ENCODE data around the gene RAI1.
A peak's percentile ranks its signal among the peaks of the same experiment; 100 is the strongest.

The RAI1 gene

GRCh38 chr17:17815062-17815406 is 133.8 kb downstream of the RAI1 start:
- Histone ChIP-seq H3K4me1 (peaks cover 39 to 73% (median 64%) of the 10 kb centered on the region in 10 experiments), H4K20me1 (peaks cover 92 to 100% (median 96%) of the 10 kb centered on the region in 11 experiments), H3K9me3 (replicated peaks in 1 of 11) (no peaks in the 10 kb centered on the region), H3K9ac (peak overlapping the region in 7 of 11 experiments; percentile 8 to 61 (median 39); a peak in 8 of 22 replicates), H3K27me3 (no peaks in the 10 kb centered on the region), H3K36me3 (peaks cover 91 to 98% (median 96%) of the 10 kb centered on the region in 11 experiments), H3K4me3 (no peak overlapping the region), H3K4me2 (peak overlapping the region in 7 of 11 experiments; percentile 1 to 53 (median 27); a peak in 11 of 22 replicates), H3K27ac (peak overlapping the region in 6 of 11 experiments; percentile 13 to 45 (median 28); a peak in 8 of 22 replicates)
- no peak for TF ChIP-seq Cebpa-rat (IDR thresholded peaks at IDR 0.05)

- H3K9ac ChIP-seq, result peak overlapping the region in 8 of 11 experiments; percentile 8 to 61 (median 38); a peak in 9 of 22 replicates
Measured at GRCh38 chr17:17815436-17816200, 134.4 kb downstream of the RAI1 start.

GRCh38 chr17:17816240-17816814 is 135.1 kb downstream of the RAI1 start:
- Histone ChIP-seq H4K20me1 (peaks cover 95 to 100% (median 96%) of the 10 kb centered on the region in 11 experiments), H3K4me1 (peaks cover 52 to 82% (median 76%) of the 10 kb centered on the region in 10 experiments), H3K27ac (peak overlapping the region in 1 of 11 experiments; percentile 6; a peak in 1 of 22 replicates), H3K4me2 (peak overlapping the region in 3 of 11 experiments; percentile 5 to 19 (median 12); a peak in 3 of 22 replicates), H3K36me3 (peaks cover 88 to 98% (median 95%) of the 10 kb centered on the region in 11 experiments), H3K9me3 (replicated peaks in 1 of 11) (no peaks in the 10 kb centered on the region), H3K27me3 (no peaks in the 10 kb centered on the region), H3K4me3 (no peak overlapping the region), H3K9ac (peak overlapping the region in 4 of 11 experiments; percentile 0 to 47 (median 16); a peak in 4 of 22 replicates)
- TF ChIP-seq Cebpa-rat (IDR thresholded peaks at IDR 0.05), result no peak

More at GRCh38 chr17:17815436-17816200, 134.4 kb downstream of the RAI1 start:
- Histone ChIP-seq H3K9me3 (replicated peaks in 1 of 11) (no peaks in the 10 kb centered on the region), H4K20me1 (peaks cover 92 to 100% (median 96%) of the 10 kb centered on the region in 11 experiments), H3K27me3 (no peaks in the 10 kb centered on the region), H3K36me3 (peaks cover 91 to 98% (median 96%) of the 10 kb centered on the region in 11 experiments), H3K4me3 (no peak overlapping the region), H3K27ac (peak overlapping the region in 5 of 11 experiments; percentile 23 to 45 (median 29); a peak in 10 of 22 replicates), H3K4me1 (peaks cover 45 to 75% (median 69%) of the 10 kb centered on the region in 10 experiments), H3K4me2 (peak overlapping the region in 7 of 11 experiments; percentile 4 to 53 (median 27); a peak in 12 of 22 replicates)
- TF ChIP-seq Cebpa-rat (IDR thresholded peaks at IDR 0.05), result no peak

DNA sequence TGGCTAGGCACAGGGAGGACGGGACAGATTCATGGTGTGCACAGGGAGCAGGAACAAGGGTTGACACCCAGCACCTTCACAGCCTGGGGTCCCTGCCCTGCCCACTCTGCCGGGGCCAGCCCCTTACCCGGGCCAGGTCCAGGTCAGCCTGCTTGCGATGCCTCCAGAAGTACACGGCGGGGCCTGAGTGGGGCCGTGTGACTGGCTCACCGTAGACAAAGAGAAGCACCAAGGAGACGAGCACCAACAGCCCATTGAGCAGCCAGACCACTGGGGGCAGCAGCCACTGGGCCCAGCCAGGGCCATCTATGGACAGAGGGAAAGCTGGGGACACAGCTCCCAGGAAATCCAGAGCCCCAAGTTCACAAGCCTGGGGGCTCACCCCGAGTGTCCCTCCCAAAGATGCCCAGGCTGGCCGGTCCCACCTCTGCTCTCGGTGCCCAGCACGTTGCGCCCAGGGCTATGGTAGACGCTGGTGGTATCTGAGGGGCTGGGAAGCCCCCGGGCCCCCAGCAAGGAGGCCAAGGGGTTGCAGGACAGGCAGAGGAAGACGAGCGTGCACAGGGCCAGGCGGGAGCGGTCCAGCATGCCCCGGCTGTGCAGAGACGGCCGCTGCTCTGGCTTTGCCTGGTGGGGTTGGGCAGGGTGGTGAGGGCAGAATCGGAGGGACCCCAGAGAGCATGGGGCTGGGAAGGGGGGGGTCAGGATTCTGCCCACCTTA is 135.7 kb downstream of the RAI1 start:
- Histone ChIP-seq H3K4me2 (peak overlapping the region in 2 of 11 experiments; percentile 5 to 12; a peak in 4 of 22 replicates), H3K9ac (peak overlapping the region in 5 of 11 experiments; percentile 0 to 47 (median 18); a peak in 4 of 22 replicates), H3K27me3 (no peaks in the 10 kb centered on the region), H3K4me3 (no peak overlapping the region), H3K27ac (peak overlapping the region in 4 of 11 experiments; percentile 6 to 13 (median 8); a peak in 1 of 22 replicates), H3K9me3 (replicated peaks in 1 of 11) (no peaks in the 10 kb centered on the region), H4K20me1 (peaks cover 95 to 100% (median 96%) of the 10 kb centered on the region in 11 experiments), H3K4me1 (peaks cover 59 to 83% (median 77%) of the 10 kb centered on the region in 10 experiments), H3K36me3 (peaks cover 81 to 98% (median 95%) of the 10 kb centered on the region in 11 experiments)
- no peak for TF ChIP-seq Cebpa-rat (IDR thresholded peaks at IDR 0.05)

- H4K20me1 ChIP-seq, result peaks cover 95 to 100% (median 96%) of the 10 kb centered on the region in 11 experiments
- H3K27ac ChIP-seq, result 0 out of 22 replicates have a peak overlapping the region, but pooled peaks of 4 of the 11 experiments have one; percentile 6 to 20 (median 8)
- 0 out of 22 replicates have a peak overlapping the region, but pooled peaks of 2 of the 11 experiments have one; percentile 12 to 18 for H3K9ac ChIP-seq
- H3K4me3 ChIP-seq, result no peak overlapping the region
- no peaks in the 10 kb centered on the region for H3K27me3 ChIP-seq
- H3K9me3 ChIP-seq (replicated peaks in 1 of 11), result no peaks in the 10 kb centered on the region
- peaks cover 61 to 86% (median 78%) of the 10 kb centered on the region in 10 experiments for H3K4me1 ChIP-seq
- H3K36me3 ChIP-seq, result peaks cover 76 to 98% (median 91%) of the 10 kb centered on the region in 11 experiments
- no peak for TF ChIP-seq Cebpa-rat (IDR thresholded peaks at IDR 0.05)
- H3K4me2 ChIP-seq, result no peak overlapping the region
Measured at GRCh38 chr17:17817552-17817947, 136.3 kb downstream of the RAI1 start.

- H3K9ac ChIP-seq, result peak overlapping the region in 3 of 11 experiments; percentile 15 to 82 (median 28); a peak in 3 of 22 replicates
- no peak overlapping the region for H3K4me3 ChIP-seq
- H3K27me3 ChIP-seq, result no peaks in the 10 kb centered on the region
- H3K27ac ChIP-seq, result peak overlapping the region in 3 of 11 experiments; percentile 13 to 68 (median 41); a peak in 4 of 22 replicates
- peaks cover 71 to 97% (median 91%) of the 10 kb centered on the region in 11 experiments for H3K36me3 ChIP-seq
- peaks cover 95 to 100% (median 96%) of the 10 kb centered on the region in 11 experiments for H4K20me1 ChIP-seq
- peak overlapping the region in 10 of 11 experiments; percentile 8 to 99 (median 98); a peak in 13 of 22 replicates for H3K4me2 ChIP-seq
- TF ChIP-seq Cebpa-rat (IDR thresholded peaks at IDR 0.05), result peak in 1 of 11 experiments; percentile 30; a peak in 1 of 22 replicates
- no peaks in the 10 kb centered on the region for H3K9me3 ChIP-seq (replicated peaks in 1 of 11)
- peaks cover 64 to 87% (median 80%) of the 10 kb centered on the region in 10 experiments for H3K4me1 ChIP-seq
Measured at GRCh38 chr17:17818088-17818526, 136.8 kb downstream of the RAI1 start.

GRCh38 chr17:17819111-17819510 is 137.9 kb downstream of the RAI1 start:
- H3K4me3 ChIP-seq, result no peak overlapping the region
- peaks cover 87 to 94% (median 91%) of the 10 kb centered on the region in 11 experiments for H4K20me1 ChIP-seq
- H3K36me3 ChIP-seq, result peaks cover 61 to 87% (median 81%) of the 10 kb centered on the region in 11 experiments
- TF ChIP-seq Cebpa-rat (IDR thresholded peaks at IDR 0.05), result no peak
- peaks cover 70 to 92% (median 86%) of the 10 kb centered on the region in 10 experiments for H3K4me1 ChIP-seq
- H3K9me3 ChIP-seq (replicated peaks in 1 of 11), result no peaks in the 10 kb centered on the region
- H3K27ac ChIP-seq, result peak overlapping the region in 4 of 11 experiments; percentile 11 to 68 (median 30); a peak in 9 of 22 replicates
- H3K9ac ChIP-seq, result peak overlapping the region in 8 of 11 experiments; percentile 12 to 82 (median 54); a peak in 9 of 22 replicates
- no peaks in the 10 kb centered on the region for H3K27me3 ChIP-seq
- H3K4me2 ChIP-seq, result peak overlapping the region in 9 of 11 experiments; percentile 96 to 100 (median 98); a peak in 16 of 22 replicates
